Upper lobe of right lung (tissue), 1 donor: ENCODE measurements around the gene CIC. TPM values are rescaled to one million over a fixed set of nuclear protein-coding genes. Genes with fewer than 3 reads are reported as not detected.

Experiments
- ATAC-seq: fragments of 200-7000 bp; cut with Tn5 transposase; one replicate; pipeline ENCODE4 v1.9.1; 2020; ENCODE audit warnings: mild to moderate bottlenecking, moderate library complexity
- DNase-seq: peaks from one replicate; pipeline ENCODE4 v3.0.0-alpha.2; 2020
- H3K27ac ChIP-seq: fragments of 200-600 bp; one replicate; pipeline ENCODE4 v1.8.0; 2022
- H3K27me3 ChIP-seq: fragments of 200-600 bp; one replicate; pipeline ENCODE4 v1.8.0; 2022; ENCODE audit warnings: mild to moderate bottlenecking
- H3K36me3 ChIP-seq: fragments of 200-600 bp; one replicate; pipeline ENCODE4 v1.8.0; 2022
- H3K4me1 ChIP-seq: fragments of 200-600 bp; one replicate; pipeline ENCODE4 v1.8.0; 2022
- H3K4me3 ChIP-seq: fragments of 200-600 bp; one replicate; pipeline ENCODE4 v1.8.0; 2022; ENCODE audit warnings: mild to moderate bottlenecking
- H3K9me3 ChIP-seq: fragments of 200-600 bp; one replicate; pipeline ENCODE4 v1.8.0; 2022
- CTCF ChIP-seq: fragments of 200-600 bp; IDR thresholded peaks from one replicate; pipeline ENCODE4 v1.8.0; 2022; ENCODE audit warnings: antibody characterized with exemption
- intact Hi-C: fragments of 100-400 bp; cut with DNase I; formaldehyde crosslinking; loops from one replicate; pipeline ENCODE4 v1.11.0; 2022
- total RNA-seq: library from RNA; stranded (reverse); fragmentation: NEBNext Ultra II Directional; extraction: Animal tissue kit (Norgen Biotek cat#: 25700); gene quantifications from one replicate; pipeline ENCODE4 v1.2.1, GENCODE V29; 2021
- donor health status: DM: no; HTN: yes; CAD: no; lungs with severe emphysema.

CIC gene
- total RNA-seq, 1 donor from 2014 or later, result 76.7 TPM

- intact Hi-C loops, result no loop called here
These were observed 43.2 kb upstream of the CIC start for GRCh38 chr19:42225718-42226292.

GRCh38 chr19:42226886-42227285 is 42.2 kb upstream of the CIC start:
- Histone ChIP-seq H3K4me1 (no peaks in the 10 kb centered on the region), H3K27me3 (no peaks in the 10 kb centered on the region), H3K4me3 (no peak overlapping the region), H3K9me3 (no peaks in the 10 kb centered on the region), H3K36me3 (peaks cover 52% of the 10 kb centered on the region), H3K27ac (no peak overlapping the region)
- intact Hi-C loops, result no loop called here
- no peak for ATAC-seq
- no peak for DNase-seq
- no peak for TF ChIP-seq CTCF

More at GRCh38 chr19:42225718-42226292, 43.2 kb upstream of the CIC start:
- Histone ChIP-seq H3K4me1 (peaks cover 8% of the 10 kb centered on the region), H3K27me3 (no peaks in the 10 kb centered on the region), H3K27ac (no peak overlapping the region), H3K4me3 (no peak overlapping the region), H3K36me3 (peaks cover 41% of the 10 kb centered on the region), H3K9me3 (no peaks in the 10 kb centered on the region)
- ATAC-seq, result no peak
- no peak for TF ChIP-seq CTCF
- no peak for DNase-seq

- H3K9me3 ChIP-seq, result no peaks in the 10 kb centered on the region
- intact Hi-C loops, result no loop called here
- H3K36me3 ChIP-seq, result peaks cover 70% of the 10 kb centered on the region
- H3K27me3 ChIP-seq, result no peaks in the 10 kb centered on the region
- no peak overlapping the region for H3K4me3 ChIP-seq
- ATAC-seq (no peak), DNase-seq (no peak)
- no peak for TF ChIP-seq CTCF
- H3K27ac ChIP-seq, result no peak overlapping the region
- H3K4me1 ChIP-seq, result no peaks in the 10 kb centered on the region
These were observed 40.4 kb upstream of the CIC start for GRCh38 chr19:42228641-42229040.

- DNase-seq, result no peak
These were observed 39.7 kb upstream of the CIC start for GRCh38 chr19:42229301-42229854.

GRCh38 chr19:42229855-42230351 is 39.1 kb upstream of the CIC start:
- Histone ChIP-seq H3K27ac (no peak overlapping the region), H3K36me3 (peaks cover 74% of the 10 kb centered on the region), H3K9me3 (no peaks in the 10 kb centered on the region), H3K27me3 (no peaks in the 10 kb centered on the region), H3K4me3 (no peak overlapping the region), H3K4me1 (no peaks in the 10 kb centered on the region)
- no peak for TF ChIP-seq CTCF
- DNase-seq (no peak), ATAC-seq (no peak)
- intact Hi-C loops, result no loop called here

More at GRCh38 chr19:42229301-42229854, 39.7 kb upstream of the CIC start:
- H3K9me3 ChIP-seq, result no peaks in the 10 kb centered on the region
- intact Hi-C loops, result no loop called here
- no peak overlapping the region for H3K27ac ChIP-seq
- no peak for ATAC-seq
- H3K4me1 ChIP-seq, result no peaks in the 10 kb centered on the region
- no peak for TF ChIP-seq CTCF
- peaks cover 74% of the 10 kb centered on the region for H3K36me3 ChIP-seq
- no peak overlapping the region for H3K4me3 ChIP-seq
- H3K27me3 ChIP-seq, result no peaks in the 10 kb centered on the region
